HEK293T (cell line): ENCODE data around the gene ADCY10.

ENCODE experiments used
- CTCF ChIA-PET: fragments of 350-600 bp; formaldehyde crosslinking; extraction: SDS; loops from one replicate; lab custom pipeline; 2021; ENCODE audit warnings: antibody characterized with exemption, inconsistent platforms; lab: Yijun Ruan, JAX
- POLR2A ChIA-PET: fragments of 350-600 bp; formaldehyde crosslinking; extraction: SDS; loops from one replicate; lab custom pipeline; 2020; ENCODE audit warnings: antibody characterized with exemption, inconsistent platforms; lab: Yijun Ruan, JAX
- DNase-seq: peaks from one replicate; pipeline ENCODE4 v3.0.0; 2012; ENCODE audit warnings: mixed read lengths; ENCODE audit errors: extremely low spot score
- ARNT ChIP-seq: fragments of 450-650 bp; IDR thresholded peaks from 2 replicates; pipeline ENCODE4 v1.6.1; 2017; ENCODE audit warnings: mild to moderate bottlenecking
- BHLHE40 ChIP-seq: fragments of 450-650 bp; IDR thresholded peaks from 2 replicates; pipeline ENCODE4 v1.6.1; 2016; ENCODE audit warnings: mild to moderate bottlenecking, moderate library complexity, borderline replicate concordance
- CTBP1 ChIP-seq: fragments of 450-650 bp; IDR thresholded peaks from 2 replicates; pipeline ENCODE4 v1.6.1; 2016; ENCODE audit warnings: borderline replicate concordance
- ELF4 ChIP-seq: fragments of 450-650 bp; IDR thresholded peaks from 2 replicates; pipeline ENCODE4 v1.6.1; 2017; ENCODE audit warnings: antibody characterized with exemption
- FOXA1 ChIP-seq: fragments of 450-650 bp; IDR thresholded peaks from 2 replicates; pipeline ENCODE4 v1.6.1; 2016; ENCODE audit warnings: mild to moderate bottlenecking
- FOXK2 ChIP-seq: fragments of 450-650 bp; IDR thresholded peaks from 2 replicates; pipeline ENCODE4 v1.6.1; 2016; ENCODE audit warnings: mild to moderate bottlenecking
- FOXM1 ChIP-seq: fragments of 450-650 bp; IDR thresholded peaks from 2 replicates; pipeline ENCODE4 v1.6.1; 2017; ENCODE audit warnings: mild to moderate bottlenecking, borderline replicate concordance
- HDGF ChIP-seq: fragments of 450-650 bp; IDR thresholded peaks from 2 replicates; pipeline ENCODE4 v1.6.1; 2017; ENCODE audit warnings: antibody characterized with exemption, borderline replicate concordance
- L3MBTL2 ChIP-seq: fragments of 450-650 bp; conservative IDR thresholded peaks from 2 replicates; pipeline ENCODE4 v1.6.1; 2016; ENCODE audit warnings: mild to moderate bottlenecking
- LEF1 ChIP-seq: fragments of 450-650 bp; IDR thresholded peaks from 2 replicates; pipeline ENCODE4 v1.6.1; 2017; ENCODE audit warnings: mild to moderate bottlenecking, borderline replicate concordance
- NFRKB ChIP-seq: fragments of 450-650 bp; IDR thresholded peaks from 2 replicates; pipeline ENCODE4 v1.6.1; 2016; ENCODE audit warnings: mild to moderate bottlenecking, moderate library complexity
- PKNOX1 ChIP-seq: fragments of 450-650 bp; IDR thresholded peaks from 2 replicates; pipeline ENCODE4 v1.6.1; 2016
- SP1 ChIP-seq: fragments of 450-650 bp; IDR thresholded peaks from 2 replicates; pipeline ENCODE4 v1.6.1; 2017
- SUZ12 ChIP-seq: fragments of 450-650 bp; IDR thresholded peaks from 2 replicates; pipeline ENCODE4 v1.6.1; 2016; ENCODE audit warnings: mild to moderate bottlenecking
- TARDBP ChIP-seq: fragments of 450-650 bp; IDR thresholded peaks from 2 replicates; pipeline ENCODE4 v1.6.1; 2016
- ZNF384 ChIP-seq: fragments of 450-650 bp; IDR thresholded peaks from 2 replicates; pipeline ENCODE4 v1.6.1; 2016

The ADCY10 gene

GRCh38 chr1:167936930-167937708, 23.2 kb upstream of the ADCY10 start, which contains the start of gene MPC2:
Gene MPC2, minus strand, starts transcription at chr1:167937072. Its CDS starts 1,231 bp downstream, at chr1:167935841.
- CTCF ChIA-PET, result interaction anchor here (2.1 to 2.2 kb wide), 3 partner anchors 10 to 145 kb away, joined by 5 to 15 read pairs (median 8); no protein-coding TSS in a partner anchor
- POLR2A ChIA-PET, result interaction anchor here (0.8 to 3.2 kb wide), 13 partner anchors 11 to 717 kb away, joined by 3 to 39 read pairs (median 6); partner anchors contain the start of genes ADCY10 and POU2F1
- TF ChIP-seq FOXM1 (no peak), TARDBP (no peak), LEF1 (no peak), L3MBTL2 (no peak), SP1 (no peak), ELF4 (no peak), SUZ12 (no peak), NFRKB (no peak), CTBP1 (no peak), HDGF (no peak), BHLHE40 (no peak), FOXA1 (no peak), ZNF384 (no peak), PKNOX1 (no peak), ARNT (no peak), FOXK2 (no peak)
- DNase-seq, result peak; percentile 65

GRCh38 chr1:167936068-167936929, 22.4 kb upstream of the ADCY10 start, which contains the start of gene DCAF6:
Gene DCAF6, plus strand, starts transcription at chr1:167936683. Its CDS starts 229 bp downstream, at chr1:167936912.
- POLR2A ChIA-PET, result interaction anchor here (0.5 to 3.2 kb wide), 23 partner anchors 8 to 716 kb away, joined by 3 to 39 read pairs (median 4); partner anchors contain the start of genes ADCY10 and POU2F1
- DNase-seq, result peak; percentile 97
- CTCF ChIA-PET, result interaction anchor here (2.1 to 2.2 kb wide), 2 partner anchors 9 to 146 kb away, joined by 5 to 15 read pairs; no protein-coding TSS in a partner anchor
- TF ChIP-seq SP1 (peak; percentile 63; the same call in 1 of the 2 replicates), ELF4 (no peak), BHLHE40 (no peak), HDGF (peak; percentile 20; the same call in 1 of the 2 replicates), NFRKB (peak; percentile 84), FOXM1 (peak; percentile 60; the same call in 1 of the 2 replicates), PKNOX1 (peak; percentile 58)

GRCh38 chr1:167935216-167936067, 21.5 kb upstream of the ADCY10 start:
- ChIA-PET CTCF (interaction anchor here (2.1 to 2.2 kb wide), 2 partner anchors 8 to 147 kb away, joined by 5 to 15 read pairs; no protein-coding TSS in a partner anchor), POLR2A (interaction anchor here (0.5 to 3.2 kb wide), 21 partner anchors 9 to 227 kb away, joined by 3 to 39 read pairs (median 3); partner anchors contain the start of gene ADCY10)
- peak; percentile 31 for DNase-seq
- TF ChIP-seq L3MBTL2 (peak; percentile 89), HDGF (no peak)

- POLR2A ChIA-PET, result interaction anchor here (0.8 to 3.2 kb wide), 5 partner anchors 9 to 148 kb away, joined by 3 to 39 read pairs (median 4); no protein-coding TSS in a partner anchor
- DNase-seq, result no peak
- no peak for TF ChIP-seq CTBP1
- no peak for TF ChIP-seq TARDBP
- no peak for TF ChIP-seq FOXK2
- TF ChIP-seq PKNOX1, result no peak
- no peak for TF ChIP-seq NFRKB
- TF ChIP-seq FOXM1, result no peak
- TF ChIP-seq ARNT, result no peak
- TF ChIP-seq HDGF, result no peak
- no peak for TF ChIP-seq ELF4
- TF ChIP-seq BHLHE40, result no peak
- no peak for TF ChIP-seq SP1
- TF ChIP-seq LEF1, result no peak
- TF ChIP-seq SUZ12, result no peak
- no peak for TF ChIP-seq ZNF384
- TF ChIP-seq FOXA1, result no peak
- no peak for TF ChIP-seq L3MBTL2
- CTCF ChIA-PET, result interaction anchor here (2.1 kb wide), 1 partner anchor 148 kb away, joined by 15 read pairs; no protein-coding TSS in a partner anchor
Observed at GRCh38 chr1:167934426-167935215, 20.7 kb upstream of the ADCY10 start.
